ENCODE data around the gene MAP3K13.
A peak's percentile ranks its signal among the peaks of the same experiment; 100 is the strongest.

Gene MAP3K13

GRCh38 chr3:185421577-185422232 lies 58.8 kb downstream of the MAP3K13 start:
- DNase-seq (ENCODE audit: low read depth): no peak
- TF ChIP-seq CTCF (conservative IDR thresholded peaks at IDR 0.05; ENCODE audit: low read length): no peak
- H3K4me3 ChIP-seq (ENCODE audit: low read length): no peak overlapping the region

GRCh38 chr3:185422677-185423076 lies 59.7 kb downstream of the MAP3K13 start:
- H3K4me3 ChIP-seq (ENCODE audit: low read length): no peak overlapping the region
- DNase-seq (ENCODE audit: low read depth): no peak
- TF ChIP-seq CTCF (conservative IDR thresholded peaks at IDR 0.05; ENCODE audit: low read length): no peak

GRCh38 chr3:185423178-185423577 lies 60.2 kb downstream of the MAP3K13 start:
- DNase-seq (ENCODE audit: low read depth): peak; percentile 26
- H3K4me3 ChIP-seq (ENCODE audit: low read length): no peak overlapping the region
- TF ChIP-seq CTCF (conservative IDR thresholded peaks at IDR 0.05; ENCODE audit: low read length): no peak

- no peak for DNase-seq (ENCODE audit: low read depth)
- TF ChIP-seq CTCF (conservative IDR thresholded peaks at IDR 0.05; ENCODE audit: low read length): no peak
- H3K4me3 ChIP-seq (ENCODE audit: low read length): no peak overlapping the region
These were observed 61.5 kb downstream of the MAP3K13 start for GRCh38 chr3:185424435-185424834.

- no peak for DNase-seq (ENCODE audit: low read depth)
- no peak overlapping the region for H3K4me3 ChIP-seq (ENCODE audit: low read length)
- no peak for TF ChIP-seq CTCF (conservative IDR thresholded peaks at IDR 0.05; ENCODE audit: low read length)
These were observed 67.4 kb downstream of the MAP3K13 start for GRCh38 chr3:185430375-185430774.

GRCh38 chr3:185439745-185440466 lies 77.0 kb downstream of the MAP3K13 start:
- DNase-seq (ENCODE audit: low read depth): no peak
- TF ChIP-seq CTCF (conservative IDR thresholded peaks at IDR 0.05; ENCODE audit: low read length): no peak
- H3K4me3 ChIP-seq (ENCODE audit: low read length): no peak overlapping the region

- TF ChIP-seq CTCF (conservative IDR thresholded peaks at IDR 0.05; ENCODE audit: low read length): no peak
- DNase-seq (ENCODE audit: low read depth): no peak
- no peak overlapping the region for H3K4me3 ChIP-seq (ENCODE audit: low read length)
These were observed 79.1 kb downstream of the MAP3K13 start for GRCh38 chr3:185442031-185442430.

All from AG10803 (cell line).